ENCODE measurements around the gene LTF. TPM values are rescaled to one million over a fixed set of nuclear protein-coding genes. Genes with fewer than 3 reads are reported as not detected.

The LTF gene
- total and polyA plus RNA-seq, 4 donors: 0.47 to 62.3 (median 0.96) TPM

GRCh38 chr3:46469680-46470357, 5.1 kb upstream of the LTF start:
- Histone ChIP-seq H3K4me3 (ENCODE audit: low read depth, low read length) (no peak overlapping the region), H3K4me1 (ENCODE audit: control insufficient read depth, insufficient read depth, low read length) (peaks cover 2% of the 10 kb centered on the region), H3K36me3 (ENCODE audit: control insufficient read depth, insufficient read depth, low read length) (no peaks in the 10 kb centered on the region), H3K9me3 (ENCODE audit: control insufficient read depth, insufficient read depth, low read length) (no peaks in the 10 kb centered on the region), H3K27me3 (ENCODE audit: control insufficient read depth, insufficient read depth, low read length) (peaks cover 6% of the 10 kb centered on the region), H3K27ac (ENCODE audit: low read depth, low read length) (no peak overlapping the region)
- WGBS (ENCODE audit: insufficient coverage): 42% methylated on average over 3 of the region's 3 CpGs
- no peak for DNase-seq (ENCODE audit: low read depth in 4 of 6, low spot score in 6 of 6)

GRCh38 chr3:46468753-46469600, 4.3 kb upstream of the LTF start:
- Histone ChIP-seq H3K27me3 (ENCODE audit: control insufficient read depth, insufficient read depth, low read length) (peaks cover 14% of the 10 kb centered on the region), H3K9me3 (ENCODE audit: control insufficient read depth, insufficient read depth, low read length) (no peaks in the 10 kb centered on the region), H3K36me3 (ENCODE audit: control insufficient read depth, insufficient read depth, low read length) (no peaks in the 10 kb centered on the region), H3K27ac (ENCODE audit: low read depth, low read length) (no peak overlapping the region), H3K4me3 (ENCODE audit: low read depth, low read length) (no peak overlapping the region), H3K4me1 (ENCODE audit: control insufficient read depth, insufficient read depth, low read length) (peaks cover 8% of the 10 kb centered on the region)
- WGBS (ENCODE audit: insufficient coverage): 98% methylated on average over 3 of the region's 6 CpGs
- no peak for DNase-seq (ENCODE audit: low read depth in 4 of 6, low spot score in 6 of 6)

- WGBS (ENCODE audit: insufficient coverage): 100% methylated on average over 2 of the region's 4 CpGs
- Histone ChIP-seq H3K9me3 (ENCODE audit: control insufficient read depth, insufficient read depth, low read length) (no peaks in the 10 kb centered on the region), H3K36me3 (ENCODE audit: control insufficient read depth, insufficient read depth, low read length) (no peaks in the 10 kb centered on the region), H3K27ac (ENCODE audit: low read depth, low read length) (no peak overlapping the region), H3K4me1 (ENCODE audit: control insufficient read depth, insufficient read depth, low read length) (peaks cover 8% of the 10 kb centered on the region), H3K27me3 (ENCODE audit: control insufficient read depth, insufficient read depth, low read length) (peaks cover 26% of the 10 kb centered on the region), H3K4me3 (ENCODE audit: low read depth, low read length) (no peak overlapping the region)
- no peak for DNase-seq (ENCODE audit: low read depth in 4 of 6, low spot score in 6 of 6)
These were observed 2.9 kb upstream of the LTF start for GRCh38 chr3:46467562-46467961.

GRCh38 chr3:46466871-46467403, 2.2 kb upstream of the LTF start:
- no peak for DNase-seq (ENCODE audit: low read depth in 4 of 6, low spot score in 6 of 6)
- Histone ChIP-seq H3K27me3 (ENCODE audit: control insufficient read depth, insufficient read depth, low read length) (peaks cover 26% of the 10 kb centered on the region), H3K27ac (ENCODE audit: low read depth, low read length) (no peak overlapping the region), H3K9me3 (ENCODE audit: control insufficient read depth, insufficient read depth, low read length) (no peaks in the 10 kb centered on the region), H3K4me1 (ENCODE audit: control insufficient read depth, insufficient read depth, low read length) (peaks cover 8% of the 10 kb centered on the region), H3K4me3 (ENCODE audit: low read depth, low read length) (no peak overlapping the region), H3K36me3 (ENCODE audit: control insufficient read depth, insufficient read depth, low read length) (no peaks in the 10 kb centered on the region)
- WGBS (ENCODE audit: insufficient coverage): no CpG with 5 or more reads among the region's 1 CpG

- no peaks in the 10 kb centered on the region for H3K36me3 ChIP-seq (ENCODE audit: control insufficient read depth, insufficient read depth, low read length)
- no peak for DNase-seq (ENCODE audit: low read depth in 4 of 6, low spot score in 6 of 6)
- H3K9me3 ChIP-seq (ENCODE audit: control insufficient read depth, insufficient read depth, low read length): no peaks in the 10 kb centered on the region
- H3K4me1 ChIP-seq (ENCODE audit: control insufficient read depth, insufficient read depth, low read length): peaks cover 8% of the 10 kb centered on the region
- H3K27me3 ChIP-seq (ENCODE audit: control insufficient read depth, insufficient read depth, low read length): peaks cover 26% of the 10 kb centered on the region
- H3K4me3 ChIP-seq (ENCODE audit: low read depth, low read length): no peak overlapping the region
- H3K27ac ChIP-seq (ENCODE audit: low read depth, low read length): no peak overlapping the region
These were observed 1.6 kb upstream of the LTF start for GRCh38 chr3:46466273-46466672.

GRCh38 chr3:46465196-46465520, 453 bp upstream of the LTF start:
- 70% methylated on average over 2 of the region's 2 CpGs for WGBS (ENCODE audit: insufficient coverage)

GRCh38 chr3:46463868-46464241, 850 bp downstream of the LTF start:
- Histone ChIP-seq H3K4me3 (ENCODE audit: low read depth, low read length) (no peak overlapping the region), H3K36me3 (ENCODE audit: control insufficient read depth, insufficient read depth, low read length) (no peaks in the 10 kb centered on the region), H3K27me3 (ENCODE audit: control insufficient read depth, insufficient read depth, low read length) (peaks cover 26% of the 10 kb centered on the region), H3K27ac (ENCODE audit: low read depth, low read length) (no peak overlapping the region), H3K4me1 (ENCODE audit: control insufficient read depth, insufficient read depth, low read length) (peaks cover 8% of the 10 kb centered on the region), H3K9me3 (ENCODE audit: control insufficient read depth, insufficient read depth, low read length) (no peaks in the 10 kb centered on the region)
- DNase-seq (ENCODE audit: low read depth in 4 of 6, low spot score in 6 of 6): no peak
- 78% methylated on average over 7 of the region's 8 CpGs for WGBS (ENCODE audit: insufficient coverage)

More at GRCh38 chr3:46465196-46465520, 453 bp upstream of the LTF start:
- peaks cover 8% of the 10 kb centered on the region for H3K4me1 ChIP-seq (ENCODE audit: control insufficient read depth, insufficient read depth, low read length)
- no peak overlapping the region for H3K4me3 ChIP-seq (ENCODE audit: low read depth, low read length)
- H3K9me3 ChIP-seq (ENCODE audit: control insufficient read depth, insufficient read depth, low read length): no peaks in the 10 kb centered on the region
- no peaks in the 10 kb centered on the region for H3K36me3 ChIP-seq (ENCODE audit: control insufficient read depth, insufficient read depth, low read length)
- H3K27ac ChIP-seq (ENCODE audit: low read depth, low read length): no peak overlapping the region
- DNase-seq (ENCODE audit: low read depth in 4 of 6, low spot score in 6 of 6): no peak
- H3K27me3 ChIP-seq (ENCODE audit: control insufficient read depth, insufficient read depth, low read length): peaks cover 26% of the 10 kb centered on the region

- no peak overlapping the region for H3K27ac ChIP-seq (ENCODE audit: low read depth, low read length)
- no peaks in the 10 kb centered on the region for H3K9me3 ChIP-seq (ENCODE audit: control insufficient read depth, insufficient read depth, low read length)
- peaks cover 26% of the 10 kb centered on the region for H3K27me3 ChIP-seq (ENCODE audit: control insufficient read depth, insufficient read depth, low read length)
- H3K4me3 ChIP-seq (ENCODE audit: low read depth, low read length): no peak overlapping the region
- no peak for DNase-seq (ENCODE audit: low read depth in 4 of 6, low spot score in 6 of 6)
- WGBS (ENCODE audit: insufficient coverage): 87% methylated on average over 5 of the region's 6 CpGs
- H3K36me3 ChIP-seq (ENCODE audit: control insufficient read depth, insufficient read depth, low read length): no peaks in the 10 kb centered on the region
- H3K4me1 ChIP-seq (ENCODE audit: control insufficient read depth, insufficient read depth, low read length): peaks cover 8% of the 10 kb centered on the region
These were observed 1.4 kb downstream of the LTF start for GRCh38 chr3:46463120-46463867.

GRCh38 chr3:46462511-46462910, 2.2 kb downstream of the LTF start:
- H3K4me3 ChIP-seq (ENCODE audit: low read depth, low read length): no peak overlapping the region
- H3K27me3 ChIP-seq (ENCODE audit: control insufficient read depth, insufficient read depth, low read length): peaks cover 26% of the 10 kb centered on the region
- no peak for DNase-seq (ENCODE audit: low read depth in 4 of 6, low spot score in 6 of 6)
- 56% methylated on average over 2 of the region's 3 CpGs for WGBS (ENCODE audit: insufficient coverage)
- H3K27ac ChIP-seq (ENCODE audit: low read depth, low read length): no peak overlapping the region
- H3K36me3 ChIP-seq (ENCODE audit: control insufficient read depth, insufficient read depth, low read length): no peaks in the 10 kb centered on the region
- no peaks in the 10 kb centered on the region for H3K9me3 ChIP-seq (ENCODE audit: control insufficient read depth, insufficient read depth, low read length)
- peaks cover 8% of the 10 kb centered on the region for H3K4me1 ChIP-seq (ENCODE audit: control insufficient read depth, insufficient read depth, low read length)
